Measurements from ENCODE around the gene RBBP5. TPM values are rescaled to one million over a fixed set of nuclear protein-coding genes. Genes with fewer than 3 reads are reported as not detected.

RBBP5 gene
- total RNA-seq, 1 donor, result 24.2 TPM

- TF ChIP-seq CTCF (IDR thresholded peaks at IDR 0.05; ENCODE audit: insufficient read depth, low read length), result no peak
- no peak for DNase-seq (ENCODE audit: low read depth)
- H3K4me3 ChIP-seq (ENCODE audit: low read depth, low read length), result no peak overlapping the region
These were observed 7.8 kb upstream of the RBBP5 start for GRCh38 chr1:205129447-205130029.

GRCh38 chr1:205128050-205128449, 6.3 kb upstream of the RBBP5 start:
- no peak overlapping the region for H3K4me3 ChIP-seq (ENCODE audit: low read depth, low read length)
- no peak for DNase-seq (ENCODE audit: low read depth)
- TF ChIP-seq CTCF (IDR thresholded peaks at IDR 0.05; ENCODE audit: insufficient read depth, low read length), result no peak

- no peak for DNase-seq (ENCODE audit: low read depth)
- no peak overlapping the region for H3K4me3 ChIP-seq (ENCODE audit: low read depth, low read length)
- TF ChIP-seq CTCF (IDR thresholded peaks at IDR 0.05; ENCODE audit: insufficient read depth, low read length), result no peak
These were observed 5.9 kb upstream of the RBBP5 start for GRCh38 chr1:205127646-205128045.

GRCh38 chr1:205124726-205125125, 2.9 kb upstream of the RBBP5 start:
- H3K4me3 ChIP-seq (ENCODE audit: low read depth, low read length), result no peak overlapping the region
- DNase-seq (ENCODE audit: low read depth), result no peak
- no peak for TF ChIP-seq CTCF (IDR thresholded peaks at IDR 0.05; ENCODE audit: insufficient read depth, low read length)

GRCh38 chr1:205122489-205122882, 708 bp upstream of the RBBP5 start:
- no peak for DNase-seq (ENCODE audit: low read depth)
- no peak for TF ChIP-seq CTCF (IDR thresholded peaks at IDR 0.05; ENCODE audit: insufficient read depth, low read length)

GRCh38 chr1:205118752-205119151, 3.0 kb downstream of the RBBP5 start:
- no peak for TF ChIP-seq CTCF (IDR thresholded peaks at IDR 0.05; ENCODE audit: insufficient read depth, low read length)
- no peak overlapping the region for H3K4me3 ChIP-seq (ENCODE audit: low read depth, low read length)
- DNase-seq (ENCODE audit: low read depth), result no peak

More at GRCh38 chr1:205122489-205122882, 708 bp upstream of the RBBP5 start:
- peak overlapping the region; percentile 98 for H3K4me3 ChIP-seq (ENCODE audit: low read depth, low read length)

GRCh38 chr1:205111354-205111753, 10.4 kb downstream of the RBBP5 start:
- no peak for TF ChIP-seq CTCF (IDR thresholded peaks at IDR 0.05; ENCODE audit: insufficient read depth, low read length)
- DNase-seq (ENCODE audit: low read depth), result no peak
- no peak overlapping the region for H3K4me3 ChIP-seq (ENCODE audit: low read depth, low read length)
